K562 (cell line): ENCODE results near the gene PWWP2A. TPM values are rescaled to one million over a fixed set of nuclear protein-coding genes. Genes with fewer than 3 reads are reported as not detected.

Experiments
- ATAC-seq: fragments of 200-7000 bp; cut with Tn5 transposase; 3 replicates; pipeline ENCODE4 v1.9.1; 2020; ENCODE audit warnings: moderate library complexity
- BruUV-seq: library from RNA; stranded (reverse); fragments of 400-500 nt; replicated peaks from 2 replicates; lab custom pipeline; 2021; lab: Mats Ljungman, UMichigan
- CTCF ChIA-PET: fragments of 300-600 bp; formaldehyde crosslinking; extraction: SDS; loops from one replicate; lab custom pipeline; 2021; ENCODE audit warnings: low intra/inter-chr PET ratio; lab: Yijun Ruan, JAX
- POLR2A ChIA-PET: fragments of 300-600, 350-650 bp; sonication (Branson Sonifier 250); formaldehyde crosslinking; extraction: SDS; loops from one replicate; lab custom pipeline; 2021; ENCODE audit warnings: antibody characterized with exemption, inconsistent platforms; lab: Yijun Ruan, JAX
- DNase-seq, 4 experiments: peaks; one replicate each; pipeline versions ENCODE4 v3.0.0 to v3.0.0-alpha.2; 2011 to 2018; ENCODE audit warnings: low spot score in 3 of 4, mixed read lengths in 3 of 4; ENCODE audit errors: extremely low read depth in 1 of 4
- FAIRE-seq: peaks from 2 replicates; lab custom pipeline; 2011; peaks lifted over from hg19 to GRCh38; lab: Jason Lieb, UNC
- H2AFZ ChIP-seq: 2 replicates; pipeline ENCODE4 v1.6.0; 2011; ENCODE audit warnings: low read depth, low read length, control low read depth, inconsistent platforms
- H3K27ac ChIP-seq: fragments of 200-600 bp; 3 replicates; pipeline ENCODE4 v1.8.0; 2011; ENCODE audit warnings: low read depth, mild to moderate bottlenecking, control low read depth, inconsistent platforms, low read length, moderate library complexity, mixed read lengths; ENCODE audit errors: extremely low read depth
- H3K27me3 ChIP-seq, 2 experiments: fragments of 300-600 bp in 1 of 2; 2 replicates in 1 of 2; 3 replicates in 1 of 2; pipeline versions ENCODE4 v1.6.0 to v1.8.0; 2011; ENCODE audit warnings: inconsistent platforms in 2 of 2, low read length in 2 of 2, mild to moderate bottlenecking in 1 of 2, mixed read lengths in 1 of 2, moderate library complexity in 1 of 2; ENCODE audit not compliant: control insufficient read depth in 2 of 2, insufficient read depth in 2 of 2
- H3K36me3 ChIP-seq: fragments of 300-600 bp; 3 replicates; pipeline ENCODE4 v1.8.0; 2011; ENCODE audit warnings: mild to moderate bottlenecking, low read length, inconsistent platforms; ENCODE audit not compliant: control insufficient read depth, insufficient read depth
- H3K4me1 ChIP-seq, 2 experiments: fragments of 200-600 bp in 1 of 2; replicated peaks in 1 of 2; 2 replicates in 1 of 2; 3 replicates in 1 of 2; pipeline versions ENCODE4 v1.5.1 to v1.8.0; 2011; ENCODE audit warnings: inconsistent platforms in 2 of 2, low read length in 2 of 2, mild to moderate bottlenecking in 1 of 2, mixed read lengths in 1 of 2, moderate library complexity in 1 of 2; ENCODE audit not compliant: control insufficient read depth in 2 of 2, insufficient read depth in 2 of 2
- H3K4me2 ChIP-seq: 2 replicates; pipeline ENCODE4 v1.6.1; 2011; ENCODE audit warnings: low read length, control low read depth, inconsistent platforms, mixed read lengths; ENCODE audit not compliant: insufficient read depth
- H3K4me3 ChIP-seq: fragments of 200-600 bp; sonication (generic), shearing (Covaris generic); 2 replicates; pipeline ENCODE4 v1.5.1; 2016; ENCODE audit warnings: control low read depth, inconsistent platforms
- H3K79me2 ChIP-seq: fragments of 200-600 bp; 3 replicates; pipeline ENCODE4 v1.8.0; 2011; ENCODE audit warnings: low read length, inconsistent platforms; ENCODE audit not compliant: control insufficient read depth, insufficient read depth
- H3K9ac ChIP-seq, 2 experiments: 2 replicates each; pipeline versions ENCODE4 v1.6.0 to v1.6.1; 2011; ENCODE audit warnings: low read depth in 2 of 2, low read length in 2 of 2, control low read depth in 1 of 2, inconsistent platforms in 1 of 2, mild to moderate bottlenecking in 1 of 2, mixed read lengths in 1 of 2; ENCODE audit not compliant: insufficient read depth in 1 of 2
- H3K9me1 ChIP-seq: one replicate; pipeline ENCODE4 v1.6.0; 2011; ENCODE audit warnings: inconsistent platforms, mild to moderate bottlenecking, low read length, moderate library complexity; ENCODE audit not compliant: control insufficient read depth, insufficient read depth
- H3K9me3 ChIP-seq: replicated peaks from 2 replicates; pipeline ENCODE4 v1.5.1; 2011; ENCODE audit warnings: low read depth, low read length, inconsistent platforms; ENCODE audit not compliant: control insufficient read depth, insufficient read depth
- H4K20me1 ChIP-seq: replicated peaks from 2 replicates; pipeline ENCODE4 v1.6.1; 2011; ENCODE audit warnings: low read length, inconsistent platforms, mixed read lengths; ENCODE audit not compliant: control insufficient read depth, insufficient read depth
- CHD1 ChIP-seq: fragments of 200-600 bp; sonication (generic); IDR thresholded peaks from one replicate; pipeline ENCODE4 v1.6.1; 2012; ENCODE audit warnings: mild to moderate bottlenecking, moderate library complexity, low read length, inconsistent platforms
- IRF2 ChIP-seq: sonication (generic); formaldehyde crosslinking; IDR thresholded peaks from 2 replicates; pipeline ENCODE4 v1.8.1; 2022; ENCODE audit warnings: mild to moderate bottlenecking, missing genetic modification reagents
- RBM17 ChIP-seq: fragments of 200-400 bp; formaldehyde crosslinking; IDR thresholded peaks from 2 replicates; pipeline ENCODE4 v1.6.1; 2017; ENCODE audit warnings: low read depth, mild to moderate bottlenecking, low read length, borderline replicate concordance
- RBM22 ChIP-seq: fragments of 200-400 bp; formaldehyde crosslinking; IDR thresholded peaks from 2 replicates; pipeline ENCODE4 v1.6.1; 2018; ENCODE audit warnings: low read length, low read depth; ENCODE audit not compliant: poor library complexity, severe bottlenecking
- RCOR1 ChIP-seq, 2 experiments: IDR thresholded peaks; 2 replicates each; pipeline ENCODE4 v1.6.1; 2012; ENCODE audit warnings: low read depth in 2 of 2, low read length in 2 of 2, borderline replicate concordance in 1 of 2, improper control_type of control experiment in 1 of 2
- SMAD2 ChIP-seq: fragments of 150-350 bp; IDR thresholded peaks from 2 replicates; pipeline ENCODE4 v1.6.1; 2014; ENCODE audit warnings: low read depth, mild to moderate bottlenecking, low read length
- ZNF277 ChIP-seq: fragments of 250-450 bp; sonication (Bioruptor Pico); IDR thresholded peaks from 2 replicates; pipeline ENCODE4 v1.8.0; 2022; ENCODE audit warnings: inconsistent platforms, mild to moderate bottlenecking, moderate library complexity, borderline replicate concordance
- WGBS: fragments of 100-300 bp; shearing (Covaris generic); methylation state at CpG from one replicate; pipeline ENCODE4 v1.1.6; 2016; ENCODE audit warnings: low coverage, mixed read lengths; ENCODE audit not compliant: insufficient coverage; ENCODE audit errors: missing lambda C conversion rate; 5-methylcytosine and 5-hydroxymethylcytosine counted together
- in situ Hi-C: fragments of 300-500 bp; cut with MboI; formaldehyde crosslinking; loops from 4 replicates; pipeline ENCODE4 v1.15.0; 2018; ENCODE audit warnings: inconsistent platforms, mixed read lengths
- intact Hi-C: fragments of 100-400 bp; cut with micrococcal nuclease; formaldehyde crosslinking; loops from 2 replicates; pipeline ENCODE4 v1.14.2; 2022
- polyA plus RNA-seq, 8 experiments: library from polyadenylated mRNA; depleted of rRNA in 4 of 8; stranded (reverse) in 5 of 8; unstranded in 3 of 8; fragments of >200 nt; fragmentation: Nextera tagmentation in 2 of 8; fragmentation: Illumina TruSeq in 1 of 8; extraction: Ambion mirVana in 2 of 8; extraction: Trizol in 1 of 8; gene quantifications; 2 replicates each; pipeline versions ENCODE4 v1.2.1 to v1.2.3, GENCODE V29; 2011 to 2014; ENCODE audit warnings: inconsistent platforms in 1 of 8, missing spikeins in 1 of 8
- total RNA-seq, 7 experiments: library from RNA; depleted of rRNA in 6 of 7; stranded (reverse); fragments of >200 nt in 6 of 7; fragmentation: Illumina TruSeq in 2 of 7; extraction: Trizol in 2 of 7; gene quantifications; 2 replicates each; pipeline versions ENCODE4 v1.2.1 to v1.2.3, GENCODE V29; 2011 to 2021; ENCODE audit warnings: low replicate concordance in 1 of 7
- TF ChIP-seq, protein P1 (sequence below), 3 experiments: fragments of 200-800 bp in 1 of 3; fragments of 250-450 bp in 1 of 3; fragments of 450-650 bp in 1 of 3; sonication (Bioruptor Pico) in 1 of 3; sonication (Bioruptor generic) in 1 of 3; formaldehyde crosslinking in 1 of 3; IDR thresholded peaks; 2 replicates each; pipeline versions ENCODE4 v1.6.1 to v1.8.0; 2016 to 2022; ENCODE audit warnings: mild to moderate bottlenecking in 2 of 3, missing genetic modification characterization in 2 of 3, missing compliant biosample characterization in 1 of 3, moderate library complexity in 1 of 3
- TF ChIP-seq, protein P2 (sequence below): fragments of 250-450 bp; sonication (Bioruptor Pico); IDR thresholded peaks from 2 replicates; pipeline ENCODE4 v1.5.0; 2022; ENCODE audit warnings: mild to moderate bottlenecking

Gene PWWP2A
- total and polyA plus RNA-seq, 9 of the 15 experiments (the other 6 are each of a cell fraction or from before 2014, with no cell fraction given) = 2.7 to 26.3 (median 14.6) TPM

DNA sequence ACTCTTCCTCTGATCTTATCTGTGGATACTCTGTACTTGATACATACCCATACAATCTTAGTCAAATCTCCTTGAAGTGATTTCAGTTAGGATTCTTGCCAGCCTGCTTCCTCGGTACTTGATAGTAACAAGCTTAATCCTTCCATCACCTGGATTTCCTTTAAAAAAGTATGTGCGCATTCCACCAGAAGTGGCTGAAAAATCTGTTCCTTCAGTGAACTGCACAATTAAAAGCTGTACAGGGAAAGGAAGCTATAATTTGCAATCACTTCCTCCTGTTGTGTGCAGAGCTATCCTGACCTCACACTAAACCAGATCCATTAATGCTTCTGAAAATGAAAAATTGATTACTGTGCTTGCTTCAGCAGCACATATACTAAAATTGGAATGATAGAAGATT is 47.3 kb downstream of the PWWP2A start:
- no peak for FAIRE-seq
- POLR2A ChIA-PET = interaction anchor here (0.7 to 1.5 kb wide), 2 partner anchors 9 to 11 kb away, joined by 3 to 6 read pairs; no protein-coding TSS in a partner anchor

More for the DNA sequence above, 47.3 kb downstream of the PWWP2A start:
- Histone ChIP-seq H3K4me3 (no peak overlapping the region), H3K27ac (no peak overlapping the region), H3K9me3 (no peaks in the 10 kb centered on the region), H4K20me1 (no peaks in the 10 kb centered on the region)
- no peak for TF ChIP-seq RBM22
- TF ChIP-seq, protein P1, sequence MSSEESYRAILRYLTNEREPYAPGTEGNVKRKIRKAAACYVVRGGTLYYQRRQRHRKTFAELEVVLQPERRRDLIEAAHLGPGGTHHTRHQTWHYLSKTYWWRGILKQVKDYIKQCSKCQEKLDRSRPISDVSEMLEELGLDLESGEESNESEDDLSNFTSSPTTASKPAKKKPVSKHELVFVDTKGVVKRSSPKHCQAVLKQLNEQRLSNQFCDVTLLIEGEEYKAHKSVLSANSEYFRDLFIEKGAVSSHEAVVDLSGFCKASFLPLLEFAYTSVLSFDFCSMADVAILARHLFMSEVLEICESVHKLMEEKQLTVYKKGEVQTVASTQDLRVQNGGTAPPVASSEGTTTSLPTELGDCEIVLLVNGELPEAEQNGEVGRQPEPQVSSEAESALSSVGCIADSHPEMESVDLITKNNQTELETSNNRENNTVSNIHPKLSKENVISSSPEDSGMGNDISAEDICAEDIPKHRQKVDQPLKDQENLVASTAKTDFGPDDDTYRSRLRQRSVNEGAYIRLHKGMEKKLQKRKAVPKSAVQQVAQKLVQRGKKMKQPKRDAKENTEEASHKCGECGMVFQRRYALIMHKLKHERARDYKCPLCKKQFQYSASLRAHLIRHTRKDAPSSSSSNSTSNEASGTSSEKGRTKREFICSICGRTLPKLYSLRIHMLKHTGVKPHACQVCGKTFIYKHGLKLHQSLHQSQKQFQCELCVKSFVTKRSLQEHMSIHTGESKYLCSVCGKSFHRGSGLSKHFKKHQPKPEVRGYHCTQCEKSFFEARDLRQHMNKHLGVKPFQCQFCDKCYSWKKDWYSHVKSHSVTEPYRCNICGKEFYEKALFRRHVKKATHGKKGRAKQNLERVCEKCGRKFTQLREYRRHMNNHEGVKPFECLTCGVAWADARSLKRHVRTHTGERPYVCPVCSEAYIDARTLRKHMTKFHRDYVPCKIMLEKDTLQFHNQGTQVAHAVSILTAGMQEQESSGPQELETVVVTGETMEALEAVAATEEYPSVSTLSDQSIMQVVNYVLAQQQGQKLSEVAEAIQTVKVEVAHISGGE (CRISPR knock-in tag; IDR thresholded peaks at IDR 0.05) = no peak
- no peak for TF ChIP-seq RCOR1 (IDR thresholded peaks at IDR 0.05; ENCODE audit: borderline replicate concordance in 1 of 2, low read depth in 2 of 2, low read length in 2 of 2)
- no peak for TF ChIP-seq ZNF277
- no peak for TF ChIP-seq CHD1
- TF ChIP-seq, protein P2, sequence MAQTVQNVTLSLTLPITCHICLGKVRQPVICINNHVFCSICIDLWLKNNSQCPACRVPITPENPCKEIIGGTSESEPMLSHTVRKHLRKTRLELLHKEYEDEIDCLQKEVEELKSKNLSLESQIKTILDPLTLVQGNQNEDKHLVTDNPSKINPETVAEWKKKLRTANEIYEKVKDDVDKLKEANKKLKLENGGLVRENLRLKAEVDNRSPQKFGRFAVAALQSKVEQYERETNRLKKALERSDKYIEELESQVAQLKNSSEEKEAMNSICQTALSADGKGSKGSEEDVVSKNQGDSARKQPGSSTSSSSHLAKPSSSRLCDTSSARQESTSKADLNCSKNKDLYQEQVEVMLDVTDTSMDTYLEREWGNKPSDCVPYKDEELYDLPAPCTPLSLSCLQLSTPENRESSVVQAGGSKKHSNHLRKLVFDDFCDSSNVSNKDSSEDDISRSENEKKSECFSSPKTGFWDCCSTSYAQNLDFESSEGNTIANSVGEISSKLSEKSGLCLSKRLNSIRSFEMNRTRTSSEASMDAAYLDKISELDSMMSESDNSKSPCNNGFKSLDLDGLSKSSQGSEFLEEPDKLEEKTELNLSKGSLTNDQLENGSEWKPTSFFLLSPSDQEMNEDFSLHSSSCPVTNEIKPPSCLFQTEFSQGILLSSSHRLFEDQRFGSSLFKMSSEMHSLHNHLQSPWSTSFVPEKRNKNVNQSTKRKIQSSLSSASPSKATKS (CRISPR knock-in tag) = no peak
- no peak for TF ChIP-seq SMAD2
- TF ChIP-seq IRF2 = no peak
- no peak for TF ChIP-seq RBM17
- TF ChIP-seq, all 486 proteins: peak for 0
- no peaks in the 10 kb centered on the region for H3K36me3 ChIP-seq
- no peak overlapping the region for H3K9ac ChIP-seq
- H3K4me2 ChIP-seq = no peak overlapping the region
- 64% methylated on average over 2 of the region's 2 CpGs for WGBS
- CTCF ChIA-PET = no interaction called here
- no peaks in the 10 kb centered on the region for H3K9me1 ChIP-seq
- no TSS peak for BruUV-seq
- DNase-seq (no peak), ATAC-seq (no peak)
- no peak overlapping the region for H2AFZ ChIP-seq
- intact Hi-C loops = no loop called here
- H3K27me3 ChIP-seq = no peaks in the 10 kb centered on the region
- in situ Hi-C loops = no loop called here
- H3K79me2 ChIP-seq = no peaks in the 10 kb centered on the region
- no peaks in the 10 kb centered on the region; a peak in 1 of 5 replicates for H3K4me1 ChIP-seq
